Smooth muscle cell (in vitro differentiated cells): ENCODE data around the gene USP17L20. TPM values are rescaled to one million over a fixed set of nuclear protein-coding genes. Genes with fewer than 3 reads are reported as not detected.
"Not testable (repeated sequence)": the region's sequence is repeated elsewhere in the genome, so short reads cannot be mapped to it uniquely, and the experiment has no call there.

Experiments used
- DNase-seq: peaks from one replicate; lab custom pipeline; 2025; ENCODE audit not compliant: unreplicated experiment; lab: John Stamatoyannopoulos, UW
- H2AFZ ChIP-seq: fragments of 200-600 bp; sonication (generic); 2 replicates; pipeline ENCODE4 v1.6.0; 2016; ENCODE audit warnings: antibody characterized with exemption, low read depth, mild to moderate bottlenecking
- H3F3A ChIP-seq: fragments of 200-600 bp; sonication (generic); 2 replicates; pipeline ENCODE4 v1.6.0; 2017; ENCODE audit warnings: antibody characterized with exemption, low read depth
- H3K27ac ChIP-seq: fragments of 200-600 bp; sonication (generic); 2 replicates; pipeline ENCODE4 v1.5.1; 2016; ENCODE audit warnings: low read depth, mild to moderate bottlenecking
- H3K27me3 ChIP-seq: fragments of 200-600 bp; sonication (generic); 2 replicates; pipeline ENCODE4 v1.6.1; 2016; ENCODE audit warnings: low read depth, mild to moderate bottlenecking
- H3K36me3 ChIP-seq: fragments of 200-600 bp; sonication (generic); 2 replicates; pipeline ENCODE4 v1.5.1; 2016; ENCODE audit warnings: low read depth
- H3K4me1 ChIP-seq: fragments of 200-600 bp; sonication (generic); 2 replicates; pipeline ENCODE4 v1.5.1; 2016; ENCODE audit warnings: low read depth
- H3K4me2 ChIP-seq: fragments of 200-600 bp; sonication (generic); 2 replicates; pipeline ENCODE4 v1.6.0; 2016; ENCODE audit warnings: mild to moderate bottlenecking
- H3K4me3 ChIP-seq: fragments of 200-600 bp; sonication (generic); 2 replicates; pipeline ENCODE4 v1.5.1; 2016; ENCODE audit warnings: mild to moderate bottlenecking
- H3K79me2 ChIP-seq: fragments of 200-600 bp; sonication (generic); 2 replicates; pipeline ENCODE4 v1.6.0; 2016; ENCODE audit warnings: low read depth, mild to moderate bottlenecking
- H3K9ac ChIP-seq: fragments of 200-600 bp; sonication (generic); 2 replicates; pipeline ENCODE4 v1.6.0; 2016; ENCODE audit warnings: low read depth
- H3K9me3 ChIP-seq: fragments of 200-600 bp; sonication (generic); replicated peaks from 2 replicates; pipeline ENCODE4 v1.5.1; 2016; ENCODE audit warnings: low read depth
- H4K20me1 ChIP-seq: fragments of 200-600 bp; sonication (generic); 2 replicates; pipeline ENCODE4 v1.6.0; 2016; ENCODE audit warnings: low read depth
- WGBS: methylation state at CpG from one replicate; pipeline ENCODE4 v1.1.7; 2016; ENCODE audit warnings: low lambda C conversion rate; 5-methylcytosine and 5-hydroxymethylcytosine counted together
- polyA plus RNA-seq: library from polyadenylated mRNA; unstranded; fragments of >200 nt; fragmentation: Nextera tagmentation; extraction: Ambion mirVana; gene quantifications from 2 replicates; pipeline ENCODE4 v1.2.1, GENCODE V29; 2016
- total RNA-seq: library from RNA; depleted of rRNA; stranded (reverse); fragments of >200 nt; gene quantifications from 2 replicates; pipeline ENCODE4 v1.2.3, GENCODE V29; 2014

Gene USP17L20, protein sequence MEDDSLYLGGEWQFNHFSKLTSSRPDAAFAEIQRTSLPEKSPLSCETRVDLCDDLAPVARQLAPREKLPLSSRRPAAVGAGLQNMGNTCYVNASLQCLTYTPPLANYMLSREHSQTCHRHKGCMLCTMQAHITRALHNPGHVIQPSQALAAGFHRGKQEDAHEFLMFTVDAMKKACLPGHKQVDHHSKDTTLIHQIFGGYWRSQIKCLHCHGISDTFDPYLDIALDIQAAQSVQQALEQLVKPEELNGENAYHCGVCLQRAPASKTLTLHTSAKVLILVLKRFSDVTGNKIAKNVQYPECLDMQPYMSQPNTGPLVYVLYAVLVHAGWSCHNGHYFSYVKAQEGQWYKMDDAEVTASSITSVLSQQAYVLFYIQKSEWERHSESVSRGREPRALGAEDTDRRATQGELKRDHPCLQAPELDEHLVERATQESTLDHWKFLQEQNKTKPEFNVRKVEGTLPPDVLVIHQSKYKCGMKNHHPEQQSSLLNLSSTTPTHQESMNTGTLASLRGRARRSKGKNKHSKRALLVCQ
- total RNA-seq, result not detected in 2 replicates
- not detected in 2 replicates for polyA plus RNA-seq

DNA sequence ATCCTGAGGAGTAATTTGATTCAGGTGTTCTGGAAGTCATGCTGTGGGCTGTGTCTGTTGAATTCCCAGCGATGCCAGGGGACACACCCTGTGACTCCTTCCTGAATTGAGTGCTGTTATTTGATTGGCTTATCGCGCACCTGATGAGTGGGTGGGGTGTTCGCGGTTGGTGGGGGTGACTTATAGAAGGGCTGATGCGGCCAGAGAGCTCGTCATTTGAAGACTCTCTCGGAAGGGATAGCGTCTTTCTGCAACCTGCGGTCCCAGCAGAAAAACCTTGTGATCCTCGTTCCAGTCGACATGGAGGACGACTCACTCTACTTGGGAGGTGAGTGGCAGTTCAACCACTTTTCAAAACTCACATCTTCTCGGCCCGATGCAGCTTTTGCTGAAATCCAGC, at the start of gene USP17L20:
Gene USP17L20 (plus strand): TSS at position 301 of the 400 bp plus-strand sequence. CDS start 0 bp downstream, at position 301.
- H4K20me1 ChIP-seq, H3K4me2 ChIP-seq, H3K27me3 ChIP-seq, H3K27ac ChIP-seq, DNase-seq, H3K9ac ChIP-seq, H3F3A ChIP-seq, H2AFZ ChIP-seq, H3K36me3 ChIP-seq, H3K9me3 ChIP-seq, H3K4me1 ChIP-seq, H3K4me3 ChIP-seq, H3K79me2 ChIP-seq: not testable (repeated sequence)
- WGBS, result no CpG with 5 or more reads among the region's 15 CpGs

- H3K27ac ChIP-seq, H3K9me3 ChIP-seq, H3K9ac ChIP-seq, H3K4me3 ChIP-seq, H3K36me3 ChIP-seq, H3K4me2 ChIP-seq, H3F3A ChIP-seq, DNase-seq, H3K79me2 ChIP-seq, H4K20me1 ChIP-seq, H2AFZ ChIP-seq, H3K27me3 ChIP-seq, H3K4me1 ChIP-seq: not testable (repeated sequence)
- WGBS, result 72% methylated on average over 4 of the region's 13 CpGs
Measured at GRCh38 chr4:9210357-9210756, 47.6 kb upstream of the USP17L20 start, which contains the start of gene USP17L10. TSS of gene USP17L10 (plus strand) at chr4:9210657. CDS start at chr4:9210657, 0 bp downstream.

DNA sequence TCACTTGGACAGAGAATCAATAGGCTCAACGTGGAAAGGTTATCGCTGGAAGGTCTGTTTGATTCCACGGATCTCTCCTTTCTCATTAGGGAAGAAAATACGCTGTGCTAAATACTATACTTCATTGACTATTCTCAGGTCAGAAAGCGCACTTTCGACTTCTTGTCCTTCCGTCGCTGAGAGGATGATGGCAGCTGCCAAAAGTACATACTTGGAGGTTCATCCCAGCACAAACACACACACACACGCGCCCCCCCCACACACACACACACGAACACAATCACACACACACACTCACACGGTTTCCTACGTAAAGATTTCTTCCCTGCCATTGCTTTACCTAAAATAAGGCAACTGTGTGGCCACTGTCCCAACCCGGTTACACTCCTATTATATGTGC, 43.2 kb upstream of the USP17L20 start:
- DNase-seq, H3K79me2 ChIP-seq, H4K20me1 ChIP-seq, H2AFZ ChIP-seq, H3K9me3 ChIP-seq, H3K9ac ChIP-seq, H3K4me1 ChIP-seq, H3F3A ChIP-seq, H3K4me2 ChIP-seq, H3K4me3 ChIP-seq, H3K36me3 ChIP-seq, H3K27ac ChIP-seq, H3K27me3 ChIP-seq: not testable (repeated sequence)
- 75% methylated on average over 13 of the region's 14 CpGs for WGBS

DNA sequence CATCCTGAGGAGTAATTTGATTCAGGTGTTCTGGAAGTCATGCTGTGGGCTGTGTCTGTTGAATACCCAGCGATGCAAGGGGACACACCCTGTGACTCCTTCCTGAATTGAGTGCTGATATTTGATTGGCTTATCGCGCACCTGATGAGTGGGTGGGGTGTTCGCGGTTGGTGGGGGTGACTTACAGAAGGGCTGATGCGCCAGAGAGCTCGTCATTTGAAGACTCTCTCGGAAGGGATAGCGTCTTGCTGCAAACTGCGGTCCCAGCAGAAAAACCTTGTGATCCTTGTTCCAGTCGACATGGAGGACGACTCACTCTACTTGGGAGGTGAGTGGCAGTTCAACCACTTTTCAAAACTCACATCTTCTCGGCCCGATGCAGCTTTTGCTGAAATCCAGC, 42.8 kb upstream of the USP17L20 start, which contains the start of gene USP17L11:
Gene USP17L11 (plus strand): TSS at position 301 of the 400 bp plus-strand sequence. CDS start 0 bp downstream, at position 301.
- H3K9me3 ChIP-seq, H3K9ac ChIP-seq, H4K20me1 ChIP-seq, H3K27ac ChIP-seq, H3K36me3 ChIP-seq, H3F3A ChIP-seq, H3K4me2 ChIP-seq, H3K4me3 ChIP-seq, H2AFZ ChIP-seq, H3K79me2 ChIP-seq, H3K27me3 ChIP-seq, H3K4me1 ChIP-seq, DNase-seq: not testable (repeated sequence)
- WGBS, result no CpG with 5 or more reads among the region's 14 CpGs

GRCh38 chr4:9219852-9220251, 38.1 kb upstream of the USP17L20 start, which contains the start of gene USP17L12:
TSS of gene USP17L12 (plus strand) at chr4:9220152. CDS start at chr4:9220152, 0 bp downstream.
- not testable (repeated sequence) for H3K36me3 ChIP-seq, H3F3A ChIP-seq, H3K4me1 ChIP-seq, H3K27me3 ChIP-seq, H3K79me2 ChIP-seq, DNase-seq, H4K20me1 ChIP-seq, H2AFZ ChIP-seq, H3K27ac ChIP-seq, H3K9me3 ChIP-seq, H3K4me3 ChIP-seq, H3K9ac ChIP-seq, H3K4me2 ChIP-seq
- no CpG with 5 or more reads among the region's 13 CpGs for WGBS

DNA sequence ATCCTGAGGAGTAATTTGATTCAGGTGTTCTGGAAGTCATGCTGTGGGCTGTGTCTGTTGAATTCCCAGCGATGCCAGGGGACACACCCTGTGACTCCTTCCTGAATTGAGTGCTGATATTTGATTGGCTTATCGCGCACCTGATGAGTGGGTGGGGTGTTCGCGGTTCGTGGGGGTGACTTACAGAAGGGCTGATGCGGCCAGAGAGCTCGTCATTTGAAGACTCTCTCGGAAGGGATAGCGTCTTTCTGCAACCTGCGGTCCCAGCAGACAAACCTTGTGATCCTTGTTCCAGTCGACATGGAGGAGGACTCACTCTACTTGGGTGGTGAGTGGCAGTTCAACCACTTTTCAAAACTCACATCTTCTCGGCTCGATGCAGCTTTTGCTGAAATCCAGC, 33.3 kb upstream of the USP17L20 start, which contains the start of gene USP17L13:
Gene USP17L13 (plus strand): TSS at position 301 of the 400 bp plus-strand sequence. CDS start 0 bp downstream, at position 301.
- not testable (repeated sequence) for H3K9ac ChIP-seq, H4K20me1 ChIP-seq, H3K4me3 ChIP-seq, H3K79me2 ChIP-seq, H3F3A ChIP-seq, H3K27ac ChIP-seq, H3K36me3 ChIP-seq, H3K4me2 ChIP-seq, H2AFZ ChIP-seq, DNase-seq, H3K9me3 ChIP-seq, H3K4me1 ChIP-seq, H3K27me3 ChIP-seq
- WGBS, result no CpG with 5 or more reads among the region's 14 CpGs

GRCh38 chr4:9230249-9230648, 27.7 kb upstream of the USP17L20 start:
- not testable (repeated sequence) for H3K27me3 ChIP-seq
- 82% methylated on average over 5 of the region's 8 CpGs for WGBS

DNA sequence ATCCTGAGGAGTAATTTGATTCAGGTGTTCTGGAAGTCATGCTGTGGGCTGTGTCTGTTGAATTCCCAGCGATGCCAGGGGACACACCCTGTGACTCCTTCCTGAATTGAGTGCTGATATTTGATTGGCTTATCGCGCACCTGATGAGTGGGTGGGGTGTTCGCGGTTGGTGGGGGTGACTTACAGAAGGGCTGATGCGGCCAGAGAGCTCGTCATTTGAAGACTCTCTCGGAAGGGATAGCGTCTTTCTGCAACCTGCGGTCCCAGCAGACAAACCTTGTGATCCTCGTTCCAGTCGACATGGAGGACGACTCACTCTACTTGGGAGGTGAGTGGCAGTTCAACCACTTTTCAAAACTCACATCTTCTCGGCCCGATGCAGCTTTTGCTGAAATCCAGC, 23.8 kb upstream of the USP17L20 start, which contains the start of gene USP17L15:
Gene USP17L15 (plus strand): TSS at position 301 of the 400 bp plus-strand sequence. CDS start 0 bp downstream, at position 301.
- WGBS, result no CpG with 5 or more reads among the region's 15 CpGs
- not testable (repeated sequence) for DNase-seq, H3F3A ChIP-seq, H3K9me3 ChIP-seq, H3K79me2 ChIP-seq, H2AFZ ChIP-seq, H3K4me1 ChIP-seq, H3K9ac ChIP-seq, H3K4me2 ChIP-seq, H4K20me1 ChIP-seq, H3K27me3 ChIP-seq, H3K4me3 ChIP-seq, H3K36me3 ChIP-seq, H3K27ac ChIP-seq

More at GRCh38 chr4:9230249-9230648, 27.7 kb upstream of the USP17L20 start:
- not testable (repeated sequence) for H4K20me1 ChIP-seq, H2AFZ ChIP-seq, H3K79me2 ChIP-seq, H3K4me2 ChIP-seq, H3K4me1 ChIP-seq, DNase-seq, H3K36me3 ChIP-seq, H3K9ac ChIP-seq, H3K27ac ChIP-seq, H3K9me3 ChIP-seq, H3K4me3 ChIP-seq, H3F3A ChIP-seq
